NCI-H82 (cell line): ENCODE results near the gene SYDE2.
"Not testable (repeated sequence)": the region's sequence is repeated elsewhere in the genome, so short reads cannot be mapped to it uniquely, and the experiment has no call there.

Experiments used
- DNase-seq: peaks from one replicate; lab custom pipeline; 2025; lab: John Stamatoyannopoulos, UW

SYDE2 gene

GRCh38 chr1:85208488-85208887 is 7.7 kb upstream of the SYDE2 start:
- no peak for DNase-seq

GRCh38 chr1:85203573-85204171 is 2.9 kb upstream of the SYDE2 start:
- DNase-seq, result no peak

- DNase-seq, result no peak
Measured at GRCh38 chr1:85202864-85203255, 2.0 kb upstream of the SYDE2 start.

GRCh38 chr1:85202092-85202863 is 1.5 kb upstream of the SYDE2 start:
- DNase-seq, result no peak

- DNase-seq, result peak; percentile 66
Measured at GRCh38 chr1:85201340-85202091, 700 bp upstream of the SYDE2 start.

- no peak for DNase-seq
Measured at GRCh38 chr1:85199667-85200462, 951 bp downstream of the SYDE2 start.

GRCh38 chr1:85198864-85199263 is 2.0 kb downstream of the SYDE2 start:
- no peak for DNase-seq

- DNase-seq, result no peak
Measured at GRCh38 chr1:85196358-85196757, 4.5 kb downstream of the SYDE2 start.

- peak; percentile 64 for DNase-seq
Measured at GRCh38 chr1:85195703-85196102, 5.1 kb downstream of the SYDE2 start.

GRCh38 chr1:85192129-85192528 is 8.7 kb downstream of the SYDE2 start:
- not testable (repeated sequence) for DNase-seq

GRCh38 chr1:85189120-85189519 is 11.7 kb downstream of the SYDE2 start:
- no peak for DNase-seq

GRCh38 chr1:85188530-85188929 is 12.3 kb downstream of the SYDE2 start:
- DNase-seq, result no peak

GRCh38 chr1:85187021-85187420 is 13.8 kb downstream of the SYDE2 start:
- not testable (repeated sequence) for DNase-seq

- DNase-seq, result no peak
Measured at GRCh38 chr1:85184245-85184644, 16.6 kb downstream of the SYDE2 start.

- no peak for DNase-seq
Measured at GRCh38 chr1:85182700-85183099, 18.1 kb downstream of the SYDE2 start.

- DNase-seq, result no peak
Measured at GRCh38 chr1:85180869-85181268, 19.9 kb downstream of the SYDE2 start.

GRCh38 chr1:85179522-85179921 is 21.3 kb downstream of the SYDE2 start:
- no peak for DNase-seq

GRCh38 chr1:85178396-85178795 is 22.4 kb downstream of the SYDE2 start:
- no peak for DNase-seq

- no peak for DNase-seq
Measured at GRCh38 chr1:85174503-85174902, 26.3 kb downstream of the SYDE2 start.

- DNase-seq, result no peak
Measured at GRCh38 chr1:85172684-85173337, 28.0 kb downstream of the SYDE2 start.

- DNase-seq, result no peak
Measured at GRCh38 chr1:85171721-85172120, 29.1 kb downstream of the SYDE2 start.

- no peak for DNase-seq
Measured at GRCh38 chr1:85168884-85169283, 31.9 kb downstream of the SYDE2 start.
